ENCODE data around the gene MT1A.

MT1A gene

GRCh38 chr16:56637814-56638750 lies at the start of gene MT1A:
MT1A (plus strand) TSS chr16:56638666; CDS start chr16:56638739, 73 bp downstream.
- no peak for DNase-seq (ENCODE audit: low spot score)
- TF ChIP-seq CTCF (IDR thresholded peaks at IDR 0.05; ENCODE audit: borderline replicate concordance, control extremely low read depth, extremely low read depth, insufficient read depth, missing control alignments): no peak
- in situ Hi-C loops (cut with MboI; ENCODE audit: low sequenced_read_pairs, unreplicated experiment): no loop called here

- no peak for TF ChIP-seq CTCF (IDR thresholded peaks at IDR 0.05; ENCODE audit: borderline replicate concordance, control extremely low read depth, extremely low read depth, insufficient read depth, missing control alignments)
- DNase-seq (ENCODE audit: low spot score): no peak
- in situ Hi-C loops (cut with MboI; ENCODE audit: low sequenced_read_pairs, unreplicated experiment): no loop called here
These were observed 49.7 kb upstream of the MT1A start for GRCh38 chr16:56588781-56589140.

- in situ Hi-C loops (cut with MboI; ENCODE audit: low sequenced_read_pairs, unreplicated experiment): no loop called here
- TF ChIP-seq CTCF (IDR thresholded peaks at IDR 0.05; ENCODE audit: borderline replicate concordance, control extremely low read depth, extremely low read depth, insufficient read depth, missing control alignments): no peak
- DNase-seq (ENCODE audit: low spot score): no peak
These were observed 49.1 kb upstream of the MT1A start, which contains the start of gene MT3 for GRCh38 chr16:56589141-56590039. MT3 (plus strand) TSS chr16:56589528; CDS start chr16:56589591, 63 bp downstream.

GRCh38 chr16:56591377-56592060 lies 46.9 kb upstream of the MT1A start:
- in situ Hi-C loops (cut with MboI; ENCODE audit: low sequenced_read_pairs, unreplicated experiment): no loop called here
- DNase-seq (ENCODE audit: low spot score): no peak
- TF ChIP-seq CTCF (IDR thresholded peaks at IDR 0.05; ENCODE audit: borderline replicate concordance, control extremely low read depth, extremely low read depth, insufficient read depth, missing control alignments): no peak

GRCh38 chr16:56593573-56594291 lies 44.7 kb upstream of the MT1A start:
- TF ChIP-seq CTCF (IDR thresholded peaks at IDR 0.05; ENCODE audit: borderline replicate concordance, control extremely low read depth, extremely low read depth, insufficient read depth, missing control alignments): no peak
- in situ Hi-C loops (cut with MboI; ENCODE audit: low sequenced_read_pairs, unreplicated experiment): no loop called here
- no peak for DNase-seq (ENCODE audit: low spot score)

Data from GM13976 (cell line).